NCI-H82 (cell line): ENCODE measurements around the gene RREB1.
A peak's percentile ranks its signal among the peaks of the same experiment; 100 is the strongest.

Experiments
- DNase-seq: peaks from one replicate; lab custom pipeline; 2025; lab: John Stamatoyannopoulos, UW

The RREB1 gene

GRCh38 chr6:7122684-7123083, 14.9 kb downstream of the RREB1 start:
- no peak for DNase-seq

DNA sequence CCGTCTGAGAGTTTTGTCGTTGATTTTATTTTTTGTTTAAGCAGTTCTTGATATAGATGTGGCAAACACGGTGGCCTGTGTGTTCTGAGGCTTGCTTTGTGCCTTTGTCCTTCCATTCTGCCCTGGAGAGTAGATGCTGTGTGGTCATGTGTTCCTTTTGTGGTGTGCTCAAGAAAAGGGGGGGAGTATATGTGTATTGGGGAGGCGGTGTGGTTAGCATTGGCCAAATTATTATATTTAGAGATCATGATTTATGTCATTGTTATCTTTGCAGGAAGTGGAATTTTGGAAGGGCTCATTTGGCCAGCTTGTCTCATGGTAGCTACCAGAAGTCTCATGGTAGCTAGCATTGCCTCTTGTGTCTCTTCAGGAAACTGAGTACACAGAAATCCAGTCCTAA, 16.4 kb downstream of the RREB1 start:
- DNase-seq, result no peak

- DNase-seq, result no peak
Measured at GRCh38 chr6:7124636-7125035, 16.9 kb downstream of the RREB1 start.

DNA sequence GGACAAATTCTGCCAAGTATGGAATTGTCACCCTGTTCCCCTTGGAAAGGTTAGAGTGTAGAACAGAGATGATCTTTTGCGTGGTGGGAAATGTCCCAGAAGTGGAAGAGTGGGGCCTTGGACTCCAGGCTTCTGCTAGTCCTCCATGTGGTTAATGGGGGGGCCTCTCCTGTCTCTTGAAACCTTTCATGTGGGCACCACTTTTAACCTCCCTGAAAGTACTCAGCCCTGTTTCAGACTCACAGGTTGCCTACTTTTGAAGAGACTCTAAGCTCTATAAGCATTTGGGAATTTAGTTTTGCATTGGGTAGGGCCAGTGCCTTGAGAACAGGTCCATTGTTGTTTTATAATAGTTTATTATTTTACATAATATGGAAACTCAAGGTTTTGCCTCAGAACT, 17.5 kb downstream of the RREB1 start:
- no peak for DNase-seq

DNA sequence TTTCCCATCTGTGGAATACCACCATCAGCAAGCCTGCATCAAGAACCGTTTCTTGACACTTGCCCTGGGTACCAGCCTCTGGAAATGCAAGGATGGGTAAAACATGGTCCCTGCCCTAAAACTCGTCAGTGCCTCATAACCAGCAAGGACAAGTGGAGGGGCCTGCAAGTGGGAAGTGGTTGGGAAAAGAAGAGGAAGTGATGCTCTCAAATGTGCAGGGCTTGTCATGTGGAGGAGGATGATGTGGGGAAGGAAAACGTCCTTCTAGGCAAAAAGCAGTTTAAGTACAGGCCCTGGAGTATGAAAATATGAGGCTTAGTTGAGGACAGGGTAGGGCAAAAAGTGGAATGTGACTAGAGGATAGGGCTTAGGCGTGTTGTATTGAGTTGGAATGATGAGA, 19.0 kb downstream of the RREB1 start:
- DNase-seq, result no peak

GRCh38 chr6:7127680-7128079, 19.9 kb downstream of the RREB1 start:
- DNase-seq, result no peak

DNA sequence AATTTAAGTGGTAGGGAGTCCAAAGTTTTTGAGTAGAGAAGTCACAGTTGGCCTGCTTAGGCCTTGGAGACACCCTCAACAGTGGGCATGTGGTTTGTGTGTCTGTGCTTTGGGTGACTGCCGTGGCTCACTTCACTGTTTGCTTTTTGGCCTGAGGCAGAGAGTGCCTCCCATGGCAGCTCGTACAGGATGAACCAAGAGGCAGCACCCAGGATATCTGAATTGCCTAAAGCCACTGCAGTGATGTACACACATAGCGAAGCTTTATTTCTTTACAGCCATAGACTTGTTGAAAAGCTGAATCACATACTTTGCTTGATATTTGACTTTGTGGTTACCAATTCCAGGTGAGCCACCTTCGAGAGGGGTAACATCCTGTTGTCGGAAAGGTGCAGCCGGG, 21.6 kb downstream of the RREB1 start:
- no peak for DNase-seq

DNA sequence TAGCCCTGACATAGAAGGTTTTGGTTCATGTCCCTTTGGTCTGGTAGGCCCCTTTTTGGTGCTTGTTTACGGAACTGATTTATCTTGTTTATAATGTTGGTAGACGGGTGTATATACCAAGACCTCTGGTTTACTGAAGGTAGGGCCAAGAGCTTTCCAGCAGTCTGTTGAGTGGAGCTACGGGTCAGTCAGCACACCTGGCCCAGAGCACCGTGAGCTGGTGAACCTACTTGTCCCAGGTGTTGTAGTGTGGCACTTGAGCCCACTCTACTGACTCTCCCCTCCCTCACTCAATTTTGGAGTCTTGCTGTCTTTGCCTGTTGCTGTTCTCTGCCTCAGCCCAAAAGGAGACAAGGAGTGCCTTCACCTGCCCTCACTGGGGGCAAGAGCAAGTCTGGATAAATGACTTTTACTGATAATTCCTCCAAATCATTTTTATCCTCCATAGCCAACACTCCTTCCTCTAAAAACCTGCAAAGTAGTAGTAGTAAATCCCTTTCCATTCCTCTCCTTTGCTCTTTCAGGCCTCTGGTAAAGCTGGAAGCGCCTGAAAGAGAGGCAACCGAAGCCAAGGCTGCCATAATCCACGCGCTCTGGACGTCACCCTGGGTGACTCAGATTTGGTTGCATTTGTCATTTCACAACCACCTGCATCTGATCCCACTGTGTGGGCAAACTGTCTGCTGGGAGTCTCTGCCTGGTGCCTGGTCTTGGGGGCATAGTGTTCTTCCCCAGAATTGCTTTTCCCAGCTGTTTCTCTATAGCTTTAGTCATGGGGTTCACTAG, 22.2 kb downstream of the RREB1 start:
- DNase-seq, result peak; percentile 28

DNA sequence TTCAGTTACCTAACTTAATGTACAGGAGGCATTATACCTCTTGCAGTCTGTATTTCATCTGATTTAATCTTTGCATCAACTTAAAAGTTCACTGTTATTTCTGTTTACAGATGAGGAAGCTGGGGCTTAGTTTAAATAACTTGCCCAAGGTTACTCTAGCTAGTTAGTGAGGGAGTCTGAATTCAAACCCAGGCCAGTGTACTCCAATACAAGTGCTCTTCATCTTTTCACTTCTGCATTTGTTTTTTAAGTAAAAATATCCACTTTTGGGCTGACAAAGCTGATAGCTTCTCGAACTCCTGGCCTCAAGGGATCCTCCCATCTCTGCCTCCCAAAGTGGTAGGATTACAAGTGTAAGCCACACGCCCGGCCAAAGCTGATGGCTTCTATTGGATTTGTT, 23.6 kb downstream of the RREB1 start:
- DNase-seq, result peak; percentile 83

DNA sequence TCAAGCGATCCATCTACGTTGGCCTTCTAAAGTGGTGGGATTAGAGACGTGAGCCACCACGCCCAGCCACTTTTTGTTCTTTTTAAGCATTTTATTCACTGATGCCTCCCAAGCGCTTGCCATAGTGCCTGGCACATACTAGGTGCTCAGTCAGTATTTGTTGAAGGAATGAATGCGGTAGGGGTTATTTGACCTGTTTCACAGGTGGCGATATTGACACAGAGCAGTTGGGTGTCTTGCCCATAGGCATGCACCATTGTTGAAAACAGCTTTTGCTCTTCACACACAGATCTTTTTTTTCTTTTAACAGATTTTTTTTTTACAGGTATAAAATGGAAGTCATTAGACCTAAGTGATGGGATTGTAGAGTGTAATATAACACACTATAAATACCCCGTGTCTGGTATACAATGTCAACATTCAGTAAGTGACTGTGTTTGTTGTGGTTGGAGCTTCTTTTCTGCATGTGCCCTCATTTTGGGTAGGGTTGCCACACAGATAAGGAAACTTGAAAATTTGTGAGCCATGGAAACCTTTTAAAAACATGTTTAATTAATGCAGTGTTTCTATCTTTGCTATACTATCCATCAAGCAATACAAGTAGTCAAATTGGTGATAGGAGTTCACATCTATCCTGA, 24.8 kb downstream of the RREB1 start:
- no peak for DNase-seq

DNA sequence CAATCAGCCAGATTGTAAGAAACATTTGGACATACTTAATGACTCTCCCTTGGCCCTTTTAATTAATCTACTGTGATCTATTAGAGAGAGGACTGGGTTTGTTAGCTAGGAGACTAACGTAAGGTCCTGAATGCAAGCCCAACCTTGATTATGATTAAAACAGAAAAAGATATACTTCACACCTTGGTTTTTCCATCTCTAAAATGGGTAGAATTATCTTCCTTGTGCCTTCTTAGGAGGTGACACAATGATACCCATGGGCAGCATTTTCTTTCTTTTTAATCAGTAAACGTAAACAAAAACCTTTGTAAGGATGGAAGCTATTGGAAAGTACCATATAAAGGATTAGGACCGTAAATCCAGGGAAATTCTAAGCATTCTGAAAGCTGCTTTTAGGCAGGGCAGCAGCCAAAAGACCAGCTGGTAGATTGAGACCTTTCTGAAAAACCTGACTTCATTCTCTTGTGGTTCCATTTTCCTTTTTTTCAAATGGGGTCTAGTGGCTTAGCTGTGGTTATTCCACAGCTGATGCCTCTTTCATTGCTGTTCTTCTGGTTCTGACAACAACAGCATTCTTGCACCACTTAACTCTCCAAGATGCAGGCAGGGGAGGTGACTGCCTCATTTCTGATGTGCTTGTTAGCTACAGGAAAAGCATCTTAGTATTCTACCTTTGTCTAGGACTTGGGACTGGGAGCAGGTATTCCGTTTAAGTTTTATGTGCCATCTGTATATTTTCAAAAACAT, 27.4 kb downstream of the RREB1 start:
- DNase-seq, result peak; percentile 71

- DNase-seq, result peak; percentile 45
Measured at GRCh38 chr6:7135755-7136154, 28.0 kb downstream of the RREB1 start.

DNA sequence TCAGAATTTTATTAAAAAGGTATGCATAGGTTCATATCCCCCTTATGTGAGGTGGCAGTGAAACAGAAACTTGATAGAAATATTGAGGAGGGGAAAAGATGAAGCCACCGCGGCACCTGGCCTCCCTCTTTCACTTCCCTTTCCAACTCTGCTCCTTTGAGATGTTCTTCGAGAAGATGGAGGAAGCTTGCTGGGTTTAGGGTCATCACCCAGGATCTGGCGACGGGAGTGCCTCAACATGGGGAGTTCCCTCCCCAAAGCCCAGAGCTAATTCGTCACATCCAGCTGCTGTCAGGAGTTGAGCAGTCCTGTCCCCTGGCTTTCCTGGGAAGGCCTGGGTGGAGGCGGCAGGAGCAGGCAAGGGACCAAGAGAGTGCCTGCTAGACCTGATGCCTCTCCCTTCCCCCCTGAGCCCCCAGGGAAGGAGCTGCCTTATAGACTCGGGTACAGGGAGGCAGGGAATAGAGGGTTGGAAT, 29.1 kb downstream of the RREB1 start:
- DNase-seq, result peak; percentile 32

- DNase-seq, result peak; percentile 69
Measured at GRCh38 chr6:7137335-7138045, 29.7 kb downstream of the RREB1 start.

- no peak for DNase-seq
Measured at GRCh38 chr6:7138046-7138531, 30.3 kb downstream of the RREB1 start.

- peak; percentile 50 for DNase-seq
Measured at GRCh38 chr6:7138921-7139358, 31.2 kb downstream of the RREB1 start.

GRCh38 chr6:7139835-7140470, 32.2 kb downstream of the RREB1 start:
- DNase-seq, result no peak

- DNase-seq, result peak; percentile 86
Measured at GRCh38 chr6:7140631-7141378, 33.0 kb downstream of the RREB1 start.

DNA sequence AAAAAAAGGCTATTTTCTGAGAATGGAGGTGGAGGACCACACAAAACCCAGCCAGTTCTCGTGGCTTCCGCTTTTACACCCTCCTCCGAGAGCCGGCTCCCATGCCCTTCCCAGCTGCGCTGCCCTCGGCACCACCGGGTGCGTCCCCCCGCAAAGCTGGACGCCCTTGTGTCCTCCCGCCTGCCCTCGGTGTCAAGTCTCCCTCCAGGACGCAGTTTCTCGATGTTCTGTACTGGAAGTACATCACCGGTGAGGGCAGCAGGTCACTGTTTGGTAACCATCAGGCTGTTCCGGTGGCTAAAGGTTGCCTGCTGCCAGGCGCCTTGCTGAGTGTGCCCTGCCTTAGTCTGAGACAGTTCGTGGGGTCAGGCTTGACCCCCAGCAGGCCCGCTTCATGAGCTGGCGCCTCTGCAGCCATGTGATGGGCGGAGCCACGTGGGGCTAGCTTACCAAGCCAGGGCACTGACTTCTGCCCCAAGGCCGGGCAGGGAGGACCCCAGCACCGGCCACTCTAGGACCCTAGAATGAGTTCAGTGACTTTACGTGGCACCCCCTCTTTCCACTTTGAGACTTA, 34.6 kb downstream of the RREB1 start:
- no peak for DNase-seq

- no peak for DNase-seq
Measured at GRCh38 chr6:7142918-7143475, 35.2 kb downstream of the RREB1 start.
